Activated naive CD8-positive, alpha-beta T cell treated with anti-CD3 and anti-CD28 coated beads, Interleukin-2, amount 50 U/mL, for 16 hours (primary cell): ENCODE data around the gene NME7.
"Not testable (repeated sequence)": the region's sequence is repeated elsewhere in the genome, so short reads cannot be mapped to it uniquely, and the experiment has no call there.

ENCODE experiments used
- DNase-seq: peaks from one replicate; pipeline ENCODE4 v3.0.0-alpha.2; 2020; ENCODE audit warnings: low read depth, low spot score

The NME7 gene

GRCh38 chr1:169305948-169306347, 61.6 kb downstream of the NME7 start:
- DNase-seq, result no peak

- DNase-seq, result no peak
Observed at GRCh38 chr1:169305356-169305755, 62.2 kb downstream of the NME7 start.

DNA sequence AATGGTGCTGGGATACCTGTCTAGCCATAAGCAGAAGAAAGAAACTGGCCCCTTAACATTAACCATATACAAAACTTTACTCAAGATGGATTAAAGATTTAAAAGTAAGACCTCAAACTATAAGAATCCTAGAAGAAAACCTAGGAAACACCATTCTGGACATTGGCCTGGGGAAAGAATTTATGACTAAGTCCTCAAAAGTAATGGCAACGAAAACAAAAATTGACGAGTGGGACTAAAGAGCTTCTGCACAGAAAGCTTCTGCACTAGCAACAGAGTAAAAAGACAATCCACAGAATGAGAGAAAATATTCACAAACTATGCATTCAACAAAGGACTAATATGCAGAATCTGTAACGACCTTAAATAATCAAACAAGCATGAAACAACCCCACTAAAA, 66.7 kb downstream of the NME7 start:
- DNase-seq, result no peak

DNA sequence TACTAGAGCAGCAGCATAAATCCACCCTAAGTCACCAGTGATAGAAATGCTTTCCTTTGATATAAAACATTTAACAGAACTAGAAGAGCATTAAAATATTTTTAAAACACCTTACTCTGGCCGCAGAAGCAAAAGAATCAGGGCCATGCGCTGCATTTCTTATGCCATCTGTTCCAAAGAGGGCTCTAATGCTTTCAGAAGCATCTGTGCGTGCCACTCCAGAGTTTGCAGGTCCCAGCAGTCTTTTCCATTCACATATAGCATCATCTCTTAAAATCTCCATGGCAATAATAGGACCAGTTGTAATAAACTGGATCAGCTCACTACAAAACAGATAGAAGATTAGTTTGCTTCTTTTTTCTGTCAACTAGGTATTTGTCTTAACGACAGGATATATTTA, 69.2 kb downstream of the NME7 start:
- no peak for DNase-seq

- DNase-seq, result no peak
Observed at GRCh38 chr1:169295846-169296245, 71.8 kb downstream of the NME7 start.

DNA sequence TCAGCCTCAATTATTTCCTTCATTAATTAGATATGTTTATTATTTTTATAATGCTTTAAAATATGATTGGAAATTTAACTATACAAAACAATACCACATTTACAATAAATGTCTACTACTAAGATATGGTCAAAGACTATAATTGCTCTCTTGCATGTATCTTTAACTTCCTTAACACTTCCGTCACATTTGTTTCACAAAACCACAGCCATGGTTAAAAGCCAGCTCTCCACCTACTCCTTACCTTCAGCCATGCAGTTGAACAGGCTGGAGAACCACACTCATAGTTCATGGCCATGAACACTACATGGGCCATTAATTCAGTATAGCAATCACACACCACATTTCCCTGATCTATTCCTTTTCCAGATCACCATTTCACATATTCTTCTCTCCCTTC, 72.2 kb downstream of the NME7 start:
- no peak for DNase-seq

GRCh38 chr1:169289016-169289415, 78.6 kb downstream of the NME7 start:
- DNase-seq, result no peak

DNA sequence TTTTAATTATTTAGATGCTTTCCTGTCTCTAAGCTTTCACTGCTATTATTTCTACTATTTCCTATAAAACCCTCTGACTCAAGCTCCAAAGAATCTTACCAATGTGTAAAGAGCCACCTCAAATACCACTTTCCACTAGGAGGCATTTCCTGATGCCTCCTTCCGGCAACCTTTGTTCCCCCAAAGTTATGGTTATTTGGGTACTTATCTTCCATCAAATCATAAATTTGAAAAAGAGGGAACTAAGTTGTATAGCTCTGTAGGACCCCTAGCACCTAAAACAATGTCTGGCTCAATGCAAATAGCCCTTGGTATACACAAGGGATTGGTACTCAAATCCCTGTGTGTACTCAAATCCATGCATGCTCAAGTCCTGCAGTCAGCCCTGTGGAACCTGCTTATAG, 79.6 kb downstream of the NME7 start:
- DNase-seq, result no peak

GRCh38 chr1:169287280-169287679, 80.3 kb downstream of the NME7 start:
- DNase-seq, result no peak

GRCh38 chr1:169281562-169281961, 86.0 kb downstream of the NME7 start:
- DNase-seq, result not testable (repeated sequence)

DNA sequence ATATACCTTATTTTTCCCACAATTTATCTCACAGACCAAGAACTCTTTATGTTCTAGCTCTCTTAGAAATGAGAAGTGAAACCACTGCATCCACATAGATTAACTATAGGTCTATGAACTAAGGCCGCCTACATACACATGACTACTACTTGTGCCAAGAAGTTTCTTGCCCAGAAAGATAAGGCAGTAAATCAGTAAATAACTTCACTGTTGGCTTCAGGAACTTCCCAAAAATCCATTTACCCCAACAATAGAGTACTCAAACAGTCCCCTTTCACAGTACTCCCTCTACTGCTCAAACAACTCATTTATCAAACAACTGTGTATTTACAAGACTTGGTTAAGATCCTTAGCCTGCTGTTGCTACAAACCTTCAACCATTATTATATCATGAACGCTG, 96.5 kb downstream of the NME7 start:
- no peak for DNase-seq

GRCh38 chr1:169266133-169266532, 101.5 kb downstream of the NME7 start:
- no peak for DNase-seq

DNA sequence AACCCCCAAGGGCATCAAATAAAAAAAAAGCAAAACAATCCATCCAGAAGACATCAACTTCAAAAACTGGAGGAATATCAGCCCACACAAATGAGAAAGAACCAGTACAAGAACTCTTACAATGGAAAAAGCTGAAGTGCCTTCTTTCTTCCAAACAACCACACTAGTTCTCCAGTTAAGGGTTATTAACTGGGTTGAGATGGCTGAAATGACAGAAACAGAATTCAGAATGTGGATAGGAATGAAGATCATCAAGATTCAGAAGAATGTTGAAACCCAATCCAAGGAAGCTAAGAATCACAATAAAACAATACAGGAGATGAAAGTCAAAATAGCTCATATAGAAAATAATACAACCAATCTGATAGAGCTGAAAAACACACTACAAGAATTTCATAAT, 104.5 kb downstream of the NME7 start:
- no peak for DNase-seq

- DNase-seq, result no peak
Observed at GRCh38 chr1:169261884-169262283, 105.7 kb downstream of the NME7 start.

- no peak for DNase-seq
Observed at GRCh38 chr1:169260478-169261151, 107.0 kb downstream of the NME7 start.

GRCh38 chr1:169259816-169260215, 107.8 kb downstream of the NME7 start:
- DNase-seq, result no peak

- DNase-seq, result no peak
Observed at GRCh38 chr1:169250795-169251194, 116.8 kb downstream of the NME7 start.

- no peak for DNase-seq
Observed at GRCh38 chr1:169250022-169250421, 117.6 kb downstream of the NME7 start.

DNA sequence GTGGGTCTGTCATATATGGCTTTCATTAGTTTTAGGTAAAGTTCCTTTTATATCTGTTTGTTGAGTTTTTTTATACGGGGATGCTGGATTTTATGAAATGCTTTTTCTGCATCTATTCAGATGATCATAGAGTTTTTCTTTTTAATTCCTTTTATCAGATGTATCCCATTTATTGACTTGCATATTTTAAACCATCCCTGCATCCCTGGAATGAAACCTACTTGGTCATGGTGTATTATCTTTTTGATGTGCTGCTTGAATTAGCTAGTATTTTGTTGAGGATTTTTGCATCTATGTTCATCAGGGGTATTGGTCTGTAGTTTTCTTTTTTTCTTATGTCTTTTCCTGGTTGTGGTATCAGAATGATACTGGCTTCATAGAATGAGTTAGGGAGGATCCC, 118.0 kb downstream of the NME7 start:
- DNase-seq, result no peak

DNA sequence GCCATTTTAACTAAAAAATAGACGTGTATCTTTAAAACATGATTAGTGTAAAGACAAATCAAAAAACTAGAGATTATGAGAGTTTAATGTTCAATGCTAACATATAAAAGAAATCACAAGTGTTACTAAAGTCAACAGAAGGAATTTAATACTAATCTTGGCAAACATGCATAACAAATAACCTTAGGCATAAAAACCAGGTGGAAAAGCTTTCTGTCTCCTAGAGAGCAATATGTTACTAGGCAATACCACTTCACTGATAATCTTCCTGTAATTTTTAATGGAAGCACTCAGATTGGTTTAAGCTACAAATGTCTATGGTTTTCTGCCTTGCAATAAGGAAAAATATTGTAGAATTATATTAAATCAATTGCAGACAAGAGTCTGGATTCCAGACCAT, 121.9 kb downstream of the NME7 start:
- no peak for DNase-seq

- no peak for DNase-seq
Observed at GRCh38 chr1:169240449-169241232, 127.0 kb downstream of the NME7 start.

DNA sequence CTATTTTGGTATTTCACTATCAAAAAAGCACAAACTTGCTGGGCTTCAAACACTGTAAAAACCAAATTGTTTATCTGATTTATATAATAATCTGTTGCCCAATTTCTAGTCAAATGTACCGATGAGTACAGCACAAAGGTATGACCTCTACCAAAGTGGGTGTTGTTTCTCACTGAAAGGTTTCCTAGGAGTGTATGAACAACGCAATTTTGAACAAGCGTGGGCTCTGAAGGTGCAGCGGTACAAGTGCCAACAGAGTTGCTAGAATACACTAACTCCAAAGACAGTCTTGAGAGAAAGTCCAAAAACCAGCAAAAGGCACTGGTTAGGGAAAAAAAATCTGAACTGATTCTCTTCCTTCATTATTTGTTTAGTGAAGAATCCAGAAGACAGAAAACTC, 130.7 kb downstream of the NME7 start:
- no peak for DNase-seq

DNA sequence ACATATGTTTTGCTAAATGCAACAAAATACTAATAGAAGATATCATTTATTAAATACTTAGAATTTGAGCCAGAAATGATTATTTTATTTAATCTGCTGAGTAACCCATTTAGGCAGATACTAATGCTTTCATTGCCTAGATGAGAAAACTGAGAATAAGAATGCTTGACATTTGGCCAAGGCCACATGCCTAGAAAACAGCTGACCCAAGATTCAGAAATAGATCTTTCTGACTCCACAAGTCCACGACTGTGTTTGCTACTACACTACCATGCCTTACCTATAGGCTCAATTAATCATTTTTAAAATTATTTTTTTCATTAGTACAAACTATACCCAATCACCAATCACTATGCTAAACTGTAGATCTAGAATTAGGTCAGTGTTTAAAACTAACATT, 131.5 kb downstream of the NME7 start:
- no peak for DNase-seq
